ENCODE measurements around the gene KRTAP5-8. TPM values are rescaled to one million over a fixed set of nuclear protein-coding genes. Genes with fewer than 3 reads are reported as not detected.
"Not testable (repeated sequence)": the region's sequence is repeated elsewhere in the genome, so short reads cannot be mapped to it uniquely, and the experiment has no call there.

KRTAP5-8 gene
- total RNA-seq, 4 donors from 2014 or later: 5.8 to 6.0 TPM; not detected in 2

DNA sequence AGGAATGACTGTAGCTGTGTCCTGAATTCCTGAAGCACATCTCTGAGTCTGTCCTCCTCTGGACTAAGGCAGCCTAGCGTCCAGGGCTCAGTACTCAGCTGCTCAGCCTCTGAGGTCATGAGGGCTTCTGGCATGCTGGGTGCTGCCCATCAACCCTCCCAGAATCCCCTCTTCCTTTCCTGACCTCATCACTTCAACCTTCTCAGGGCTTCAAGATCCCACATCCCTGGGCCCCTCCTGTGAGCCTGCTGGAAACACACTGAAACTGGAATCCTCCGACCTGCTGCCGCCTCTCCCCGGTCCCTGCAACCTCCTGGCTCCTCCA is 803 bp downstream of the KRTAP5-8 start:
- no peaks in the 10 kb centered on the region for H3K4me1 ChIP-seq
- no peaks in the 10 kb centered on the region for H3K36me3 ChIP-seq
- H3K4me3 ChIP-seq: no peak overlapping the region
- H3K27me3 ChIP-seq: no peaks in the 10 kb centered on the region
- no peaks in the 10 kb centered on the region for H3K9me3 ChIP-seq
- no peak overlapping the region for H3K27ac ChIP-seq
- peak in 1 of 3 donors; percentile 2 for DNase-seq
- TF ChIP-seq, protein P1, sequence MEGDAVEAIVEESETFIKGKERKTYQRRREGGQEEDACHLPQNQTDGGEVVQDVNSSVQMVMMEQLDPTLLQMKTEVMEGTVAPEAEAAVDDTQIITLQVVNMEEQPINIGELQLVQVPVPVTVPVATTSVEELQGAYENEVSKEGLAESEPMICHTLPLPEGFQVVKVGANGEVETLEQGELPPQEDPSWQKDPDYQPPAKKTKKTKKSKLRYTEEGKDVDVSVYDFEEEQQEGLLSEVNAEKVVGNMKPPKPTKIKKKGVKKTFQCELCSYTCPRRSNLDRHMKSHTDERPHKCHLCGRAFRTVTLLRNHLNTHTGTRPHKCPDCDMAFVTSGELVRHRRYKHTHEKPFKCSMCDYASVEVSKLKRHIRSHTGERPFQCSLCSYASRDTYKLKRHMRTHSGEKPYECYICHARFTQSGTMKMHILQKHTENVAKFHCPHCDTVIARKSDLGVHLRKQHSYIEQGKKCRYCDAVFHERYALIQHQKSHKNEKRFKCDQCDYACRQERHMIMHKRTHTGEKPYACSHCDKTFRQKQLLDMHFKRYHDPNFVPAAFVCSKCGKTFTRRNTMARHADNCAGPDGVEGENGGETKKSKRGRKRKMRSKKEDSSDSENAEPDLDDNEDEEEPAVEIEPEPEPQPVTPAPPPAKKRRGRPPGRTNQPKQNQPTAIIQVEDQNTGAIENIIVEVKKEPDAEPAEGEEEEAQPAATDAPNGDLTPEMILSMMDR (IDR thresholded peaks at IDR 0.05): no peak

DNA sequence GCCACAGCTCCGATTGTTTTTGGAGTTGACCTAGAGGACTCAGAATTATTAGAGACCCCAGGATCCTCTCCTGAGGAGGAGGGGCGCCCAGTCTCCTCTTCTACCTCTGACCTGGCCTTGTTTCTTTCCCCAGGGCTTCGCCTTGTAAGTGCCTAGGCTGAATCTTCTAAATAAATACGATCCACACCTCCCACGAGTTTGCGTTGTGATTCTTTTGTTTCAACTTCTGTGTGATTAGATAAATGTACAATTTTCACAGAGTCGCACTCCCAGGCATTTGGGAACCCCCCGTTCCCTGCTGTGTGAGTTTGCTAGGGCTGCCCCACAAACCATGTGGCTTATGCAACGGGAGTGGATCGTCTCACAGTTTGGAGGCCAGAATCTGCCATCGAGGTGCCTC is 1.2 kb downstream of the KRTAP5-8 start:
- no peaks in the 10 kb centered on the region for H3K9me3 ChIP-seq
- TF ChIP-seq, protein P1 (IDR thresholded peaks at IDR 0.05): no peak
- no peak for TF ChIP-seq POLR2A (IDR thresholded peaks at IDR 0.05)
- H3K4me1 ChIP-seq: no peaks in the 10 kb centered on the region
- no peaks in the 10 kb centered on the region for H3K36me3 ChIP-seq
- H3K27me3 ChIP-seq: no peaks in the 10 kb centered on the region
- DNase-seq: peak in 1 of 3 donors; percentile 2
- H3K27ac ChIP-seq: no peak overlapping the region
- H3K4me3 ChIP-seq: no peak overlapping the region

DNA sequence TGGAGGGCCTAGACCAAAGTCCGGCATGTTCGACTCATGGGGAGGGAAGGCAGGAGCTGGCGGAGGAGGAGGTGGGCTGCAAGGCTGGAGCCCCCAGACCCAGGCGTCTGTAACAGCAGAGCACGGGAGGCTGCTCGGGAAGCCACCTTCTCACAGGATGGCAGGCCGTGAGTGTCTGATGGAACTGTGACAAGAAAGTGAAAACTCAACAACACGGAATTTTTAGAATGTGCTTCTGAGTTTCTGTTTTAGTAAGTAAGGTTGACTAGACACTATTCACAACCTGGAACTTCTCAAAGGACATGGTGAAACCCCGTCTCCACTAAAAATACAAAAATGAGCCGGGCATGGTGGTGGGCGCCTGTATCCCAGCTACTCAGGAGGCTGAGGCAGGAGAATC is 2.1 kb downstream of the KRTAP5-8 start:
- not testable (repeated sequence) for DNase-seq, H3K4me3 ChIP-seq, H3K4me1 ChIP-seq, H3K36me3 ChIP-seq, H3K27me3 ChIP-seq, H3K9me3 ChIP-seq, H3K27ac ChIP-seq

DNA sequence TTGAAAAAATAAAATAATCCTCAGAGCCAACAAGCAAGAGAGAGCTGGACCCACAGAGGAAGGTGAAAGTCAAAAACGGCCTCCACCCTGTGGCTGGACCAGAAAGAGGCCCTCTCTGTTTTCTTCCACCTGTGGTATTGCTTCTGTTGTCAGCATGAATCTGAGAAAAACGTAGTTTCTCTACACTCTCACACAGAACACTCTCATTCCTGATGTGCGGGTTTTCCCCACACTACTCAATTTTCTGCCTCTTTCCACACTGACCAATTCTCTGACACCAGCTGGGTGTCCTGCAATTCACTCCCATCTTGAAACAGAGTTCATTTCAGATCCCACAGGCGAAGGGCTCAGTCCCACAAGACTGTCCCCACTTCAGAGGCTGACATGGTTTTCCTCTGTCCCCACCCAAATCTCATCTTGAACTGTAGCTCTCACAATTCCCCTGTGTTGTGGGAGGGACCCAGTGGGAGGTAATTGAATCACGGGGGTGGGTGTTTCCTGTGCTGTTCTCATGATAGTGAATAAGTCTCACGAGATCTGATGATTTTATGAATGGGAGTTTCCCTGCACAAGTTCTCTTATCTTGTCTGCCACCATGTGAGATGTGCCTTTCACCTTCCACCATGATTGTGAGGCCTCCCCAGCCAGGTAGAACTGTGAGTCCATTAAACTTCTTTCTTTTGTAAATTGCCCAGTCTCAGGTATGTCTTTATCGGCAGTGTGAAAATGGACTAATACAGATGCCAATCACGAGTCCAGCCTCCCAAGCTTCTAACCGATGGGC is 2.9 kb downstream of the KRTAP5-8 start:
- not testable (repeated sequence) for H3K27me3 ChIP-seq, H3K4me3 ChIP-seq, H3K4me1 ChIP-seq, H3K36me3 ChIP-seq, H3K9me3 ChIP-seq, H3K27ac ChIP-seq
- peak in 1 of 3 donors; percentile 28 for DNase-seq

DNA sequence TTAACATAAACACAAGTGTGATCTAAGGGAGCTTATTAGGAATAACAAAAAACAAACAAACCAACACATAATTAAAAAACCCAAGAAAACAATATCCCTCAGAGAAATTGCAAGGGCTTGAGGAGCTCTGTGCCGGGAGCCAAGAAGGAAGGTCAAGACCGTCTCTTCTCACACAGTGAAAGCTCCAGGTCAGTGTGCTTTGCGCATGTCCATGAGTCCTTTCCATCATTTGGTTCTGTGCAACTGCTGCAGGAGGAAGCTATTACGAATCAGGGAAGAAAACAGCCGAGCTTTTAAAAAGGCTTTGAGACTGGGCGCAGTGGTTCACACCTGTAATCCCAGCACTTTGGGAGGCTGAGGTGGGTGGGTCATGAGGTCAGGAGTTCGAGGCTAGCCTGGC is 4.6 kb downstream of the KRTAP5-8 start:
- no peaks in the 10 kb centered on the region for H3K36me3 ChIP-seq
- H3K9me3 ChIP-seq: no peaks in the 10 kb centered on the region
- H3K27ac ChIP-seq: no peak overlapping the region
- no peaks in the 10 kb centered on the region for H3K4me1 ChIP-seq
- no peak overlapping the region for H3K4me3 ChIP-seq
- no peak for DNase-seq
- TF ChIP-seq, protein P1 (IDR thresholded peaks at IDR 0.05): no peak
- no peak for TF ChIP-seq POLR2A (IDR thresholded peaks at IDR 0.05)
- no peaks in the 10 kb centered on the region for H3K27me3 ChIP-seq

DNA sequence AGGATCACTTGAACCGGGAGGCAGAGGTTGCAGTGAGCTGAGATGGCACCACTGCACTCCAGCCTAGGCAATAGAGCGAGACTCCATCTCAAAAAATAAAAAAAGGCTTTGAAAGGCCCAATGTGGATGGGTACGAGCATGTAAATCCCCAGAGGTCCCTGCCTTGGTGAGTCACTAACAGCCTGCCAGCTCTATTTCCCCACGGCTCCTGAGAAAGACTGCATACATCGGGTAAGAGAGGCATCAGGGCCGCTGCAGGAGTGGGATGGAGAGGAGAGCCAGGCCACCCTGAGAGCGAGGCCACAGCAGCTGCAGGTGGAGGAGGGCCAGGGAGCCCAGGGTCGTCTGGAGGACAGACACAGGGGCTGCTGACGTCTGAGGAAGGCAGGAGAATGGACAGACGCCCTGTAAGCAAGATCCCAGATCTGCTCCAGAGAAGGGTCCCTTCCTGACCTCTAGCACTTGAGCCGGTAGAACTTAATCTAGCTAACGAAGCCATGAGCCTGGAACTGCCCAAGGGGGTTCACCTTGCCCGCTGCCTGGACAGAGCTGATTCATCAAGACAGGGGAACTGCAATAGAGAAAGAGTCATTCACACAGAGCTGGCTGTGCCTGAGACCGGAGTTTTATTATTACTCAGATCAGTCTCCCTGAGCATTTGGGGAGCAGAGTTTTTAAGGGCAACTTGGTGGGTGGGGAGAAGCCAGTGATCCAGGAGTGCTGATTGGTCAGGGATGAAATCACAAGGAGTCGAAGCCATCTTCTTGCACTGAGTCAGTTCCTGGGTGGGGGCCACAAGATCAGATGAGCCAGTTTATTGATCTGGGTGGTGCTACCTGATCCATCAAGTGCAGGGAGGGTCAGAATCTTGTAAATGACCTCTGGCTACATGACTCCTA is 5.3 kb downstream of the KRTAP5-8 start:
- DNase-seq: no peak
- no peaks in the 10 kb centered on the region for H3K4me1 ChIP-seq
- TF ChIP-seq, protein P1 (IDR thresholded peaks at IDR 0.05): no peak
- TF ChIP-seq POLR2A (IDR thresholded peaks at IDR 0.05): no peak
- H3K27ac ChIP-seq: no peak overlapping the region
- H3K36me3 ChIP-seq: no peaks in the 10 kb centered on the region
- no peaks in the 10 kb centered on the region for H3K27me3 ChIP-seq
- H3K9me3 ChIP-seq: no peaks in the 10 kb centered on the region
- H3K4me3 ChIP-seq: no peak overlapping the region

Data from Peyer's patch (tissue), 4 donors.